NT2/D1 (cell line): ENCODE results near the gene ARMH2.

Experiments used
- DNase-seq: peaks from one replicate; pipeline ENCODE4 v3.0.0-alpha.2; 2011; ENCODE audit warnings: low read depth, low spot score
- H3K27me3 ChIP-seq: 2 replicates; pipeline ENCODE4 v1.6.0; 2011; ENCODE audit warnings: mild to moderate bottlenecking; ENCODE audit not compliant: insufficient read length, insufficient read depth
- H3K36me3 ChIP-seq: 2 replicates; pipeline ENCODE4 v1.6.1; 2011; ENCODE audit warnings: mild to moderate bottlenecking, low read length, mixed read lengths; ENCODE audit not compliant: insufficient read depth, insufficient read length
- H3K4me1 ChIP-seq: 2 replicates; pipeline ENCODE4 v1.5.1; 2011; ENCODE audit not compliant: insufficient read depth, insufficient read length
- H3K4me3 ChIP-seq: 2 replicates; pipeline ENCODE4 v1.5.1; 2011; ENCODE audit warnings: low read depth; ENCODE audit not compliant: insufficient read length
- H3K9ac ChIP-seq: 2 replicates; pipeline ENCODE4 v1.6.0; 2011; ENCODE audit warnings: low read depth; ENCODE audit not compliant: insufficient read length
- H3K9me3 ChIP-seq: 2 replicates; pipeline ENCODE4 v1.5.1; 2011; ENCODE audit warnings: mild to moderate bottlenecking, low read length; ENCODE audit not compliant: insufficient read depth
- SUZ12 ChIP-seq: IDR thresholded peaks from 2 replicates; pipeline ENCODE4 v1.6.1; 2011; ENCODE audit not compliant: insufficient read length, insufficient read depth; ENCODE audit errors: extremely low read depth
- YY1 ChIP-seq: IDR thresholded peaks from 2 replicates; pipeline ENCODE4 v1.6.1; 2011; ENCODE audit not compliant: insufficient read length, insufficient read depth
- ZNF274 ChIP-seq: IDR thresholded peaks from 2 replicates; pipeline ENCODE4 v1.6.1; 2011; ENCODE audit warnings: mild to moderate bottlenecking, low read depth, low read length

ARMH2 gene

GRCh38 chr6:24838081-24838480, 39.4 kb upstream of the ARMH2 start:
- Histone ChIP-seq H3K36me3 (no peaks in the 10 kb centered on the region), H3K27me3 (no peaks in the 10 kb centered on the region), H3K9ac (no peak overlapping the region), H3K4me3 (no peak overlapping the region), H3K4me1 (no peaks in the 10 kb centered on the region), H3K9me3 (no peaks in the 10 kb centered on the region)
- DNase-seq, result no peak
- no peak for TF ChIP-seq SUZ12
- no peak for TF ChIP-seq ZNF274
- no peak for TF ChIP-seq YY1

- Histone ChIP-seq H3K9ac (no peak overlapping the region), H3K4me3 (no peak overlapping the region), H3K27me3 (no peaks in the 10 kb centered on the region), H3K9me3 (no peaks in the 10 kb centered on the region), H3K36me3 (no peaks in the 10 kb centered on the region), H3K4me1 (no peaks in the 10 kb centered on the region)
- no peak for DNase-seq
- TF ChIP-seq SUZ12 (no peak), YY1 (no peak), ZNF274 (no peak)
Observed at GRCh38 chr6:24836109-24836508, 37.4 kb upstream of the ARMH2 start.

- no peak for DNase-seq
- Histone ChIP-seq H3K9me3 (no peaks in the 10 kb centered on the region), H3K27me3 (no peaks in the 10 kb centered on the region), H3K36me3 (no peaks in the 10 kb centered on the region), H3K9ac (no peak overlapping the region), H3K4me3 (no peak overlapping the region), H3K4me1 (no peaks in the 10 kb centered on the region)
- TF ChIP-seq SUZ12 (no peak), ZNF274 (no peak), YY1 (no peak)
Observed at GRCh38 chr6:24833711-24834386, 35.1 kb upstream of the ARMH2 start.

- Histone ChIP-seq H3K4me3 (no peak overlapping the region), H3K4me1 (no peaks in the 10 kb centered on the region), H3K9ac (no peak overlapping the region), H3K27me3 (no peaks in the 10 kb centered on the region), H3K36me3 (no peaks in the 10 kb centered on the region), H3K9me3 (no peaks in the 10 kb centered on the region)
- no peak for DNase-seq
- TF ChIP-seq SUZ12, result no peak
- no peak for TF ChIP-seq YY1
- TF ChIP-seq ZNF274, result no peak
Observed at GRCh38 chr6:24832794-24833193, 34.1 kb upstream of the ARMH2 start.

- Histone ChIP-seq H3K4me3 (no peak overlapping the region), H3K36me3 (no peaks in the 10 kb centered on the region), H3K27me3 (no peaks in the 10 kb centered on the region), H3K9me3 (no peaks in the 10 kb centered on the region), H3K9ac (no peak overlapping the region), H3K4me1 (no peaks in the 10 kb centered on the region)
- no peak for DNase-seq
- TF ChIP-seq SUZ12 (no peak), YY1 (no peak), ZNF274 (no peak)
Observed at GRCh38 chr6:24831771-24832716, 33.3 kb upstream of the ARMH2 start.

GRCh38 chr6:24829657-24830056, 30.9 kb upstream of the ARMH2 start:
- Histone ChIP-seq H3K4me1 (no peaks in the 10 kb centered on the region), H3K9ac (no peak overlapping the region), H3K36me3 (no peaks in the 10 kb centered on the region), H3K9me3 (no peaks in the 10 kb centered on the region), H3K4me3 (no peak overlapping the region), H3K27me3 (no peaks in the 10 kb centered on the region)
- DNase-seq, result no peak
- TF ChIP-seq ZNF274 (no peak), SUZ12 (no peak), YY1 (no peak)

GRCh38 chr6:24827970-24828369, 29.3 kb upstream of the ARMH2 start:
- H3K36me3 ChIP-seq, result no peaks in the 10 kb centered on the region
- no peak for DNase-seq
- no peak for TF ChIP-seq YY1
- TF ChIP-seq ZNF274, result no peak
- no peak for TF ChIP-seq SUZ12

More at GRCh38 chr6:24827970-24828369, 29.3 kb upstream of the ARMH2 start:
- no peaks in the 10 kb centered on the region for H3K27me3 ChIP-seq
- no peak overlapping the region for H3K4me3 ChIP-seq
- H3K9ac ChIP-seq, result no peak overlapping the region
- H3K9me3 ChIP-seq, result no peaks in the 10 kb centered on the region
- H3K4me1 ChIP-seq, result no peaks in the 10 kb centered on the region
